GM18870 (cell line): ENCODE results near the gene SUSD2.

Source experiments
- ATAC-seq: cut with Tn5 transposase; IDR thresholded peaks from one replicate; pipeline ENCODE4 v1.9.1; 2021; ENCODE audit warnings: moderate library complexity; ENCODE audit not compliant: unreplicated experiment

The SUSD2 gene

DNA sequence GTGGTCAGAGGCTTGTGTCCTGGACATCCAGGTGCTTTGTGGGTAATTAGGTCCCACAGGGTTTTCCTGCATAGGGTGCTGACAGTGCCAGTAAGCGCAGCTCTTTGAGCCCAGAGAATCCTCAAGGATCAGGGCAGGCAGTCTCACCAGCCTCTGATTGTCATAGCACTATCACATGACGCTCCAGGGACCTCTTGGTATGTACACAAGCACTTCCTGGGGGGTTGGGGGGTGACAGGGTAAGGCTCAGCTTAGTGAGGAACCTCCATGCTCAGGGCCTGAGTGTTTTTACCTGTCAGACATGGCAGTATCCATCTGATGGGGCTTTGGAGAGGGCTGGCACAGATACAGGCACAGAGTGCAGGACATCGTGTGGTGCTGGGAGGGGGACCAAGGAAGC is 27.9 kb upstream of the SUSD2 start:
- ATAC-seq: no peak

DNA sequence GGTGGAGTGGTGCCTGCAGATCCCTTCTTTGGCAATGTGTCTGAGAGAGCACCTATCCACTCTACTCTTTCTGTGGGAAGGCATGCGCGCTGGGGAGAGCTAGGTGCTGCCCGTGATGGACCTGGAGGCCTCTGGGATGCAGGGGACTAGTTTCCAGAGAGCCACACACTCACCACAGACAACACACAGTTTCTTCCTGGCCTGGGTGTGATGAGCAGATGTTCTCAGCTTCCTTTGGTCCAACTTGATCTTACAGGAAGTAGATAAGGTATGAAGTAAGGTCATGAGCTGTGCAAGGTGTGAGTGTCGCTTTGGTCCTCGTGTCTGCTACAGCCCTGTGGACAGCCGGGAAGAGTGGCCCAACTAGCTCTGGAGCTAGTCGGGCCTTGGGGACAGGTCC is 27.3 kb upstream of the SUSD2 start:
- ATAC-seq: no peak

DNA sequence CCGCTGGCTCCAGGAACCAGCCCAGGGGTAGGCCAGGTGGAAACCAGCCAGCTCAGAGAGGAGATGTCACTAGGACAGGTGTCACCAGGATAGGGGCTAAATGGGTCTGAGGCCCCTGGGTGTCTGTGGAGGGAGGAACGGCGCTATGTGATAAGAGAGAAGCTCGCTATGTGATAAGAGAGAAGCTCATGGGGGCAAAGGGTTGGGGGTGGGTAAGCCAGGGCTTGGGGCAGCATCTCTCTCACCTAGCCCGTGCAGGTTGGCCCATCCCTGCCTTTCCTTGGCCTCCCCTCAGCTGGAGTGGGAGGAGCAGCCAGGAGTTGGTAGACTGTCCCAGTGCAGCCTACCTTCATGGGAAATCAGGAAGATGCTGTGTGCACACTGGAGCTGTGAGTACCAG is 26.5 kb upstream of the SUSD2 start:
- ATAC-seq: no peak

DNA sequence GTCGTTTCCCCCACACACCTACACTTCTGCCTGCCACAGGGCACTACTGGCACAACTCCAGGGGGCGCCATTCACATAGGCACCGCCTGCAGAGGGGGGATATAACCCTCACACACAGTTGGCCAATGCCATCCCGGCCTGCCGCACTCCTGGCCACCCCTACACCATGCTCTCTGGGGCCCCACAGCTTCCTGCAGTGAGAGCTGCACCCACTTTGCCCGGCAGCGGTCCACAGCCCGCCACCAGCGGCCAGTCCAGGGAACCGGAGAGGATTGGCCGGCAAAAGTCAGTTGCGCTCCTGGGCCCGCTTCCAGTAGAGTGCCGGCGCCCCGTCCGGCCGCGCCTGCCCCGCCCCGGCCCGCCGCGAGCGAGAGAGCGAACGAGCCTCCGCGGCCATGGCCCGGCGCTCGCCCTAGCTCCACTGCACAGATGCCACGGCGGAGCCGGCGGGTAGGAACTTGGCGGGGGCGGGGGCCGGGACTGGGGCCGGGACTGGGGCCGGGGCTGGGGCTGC is 25.6 kb upstream of the SUSD2 start:
- ATAC-seq: no peak

DNA sequence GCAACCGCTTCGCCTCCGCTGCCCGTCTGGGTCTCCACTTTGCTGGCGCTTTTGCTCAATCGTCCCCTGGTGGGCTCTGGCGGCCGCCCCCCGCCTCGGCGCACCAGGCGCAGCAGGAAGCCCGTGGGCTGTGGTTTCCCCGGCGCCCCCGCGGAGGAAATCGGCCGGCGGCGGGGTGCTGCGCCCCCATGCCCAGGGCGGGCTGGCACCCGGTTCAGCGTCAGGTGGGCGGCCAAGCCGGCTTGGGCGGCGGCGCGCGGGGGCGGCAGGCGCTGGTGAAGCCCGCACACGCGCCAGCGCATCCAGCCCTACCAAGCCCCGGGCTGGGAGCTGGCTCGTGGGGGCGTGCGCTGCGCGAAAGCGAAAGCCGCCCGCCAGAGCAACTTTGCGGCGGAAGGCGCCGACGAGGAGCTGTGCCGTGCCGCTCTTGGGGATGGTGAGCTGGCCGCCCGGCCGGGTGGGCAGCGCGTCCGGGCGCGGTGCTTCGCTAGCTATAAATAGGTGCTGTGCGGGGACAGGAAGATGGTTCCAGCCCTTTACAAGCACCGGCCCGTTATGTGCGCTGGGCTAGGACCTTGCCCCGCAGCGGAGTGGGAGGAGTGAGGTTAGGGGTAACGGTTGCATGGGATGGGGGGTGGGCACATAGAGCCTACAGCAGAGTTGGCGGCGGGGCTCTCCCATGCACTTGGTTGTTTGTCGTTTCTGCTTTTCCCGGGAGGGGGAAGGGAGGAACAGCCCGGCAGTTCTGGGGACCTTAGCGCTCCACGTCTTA is 25.0 kb upstream of the SUSD2 start:
- ATAC-seq: peak; percentile 2

DNA sequence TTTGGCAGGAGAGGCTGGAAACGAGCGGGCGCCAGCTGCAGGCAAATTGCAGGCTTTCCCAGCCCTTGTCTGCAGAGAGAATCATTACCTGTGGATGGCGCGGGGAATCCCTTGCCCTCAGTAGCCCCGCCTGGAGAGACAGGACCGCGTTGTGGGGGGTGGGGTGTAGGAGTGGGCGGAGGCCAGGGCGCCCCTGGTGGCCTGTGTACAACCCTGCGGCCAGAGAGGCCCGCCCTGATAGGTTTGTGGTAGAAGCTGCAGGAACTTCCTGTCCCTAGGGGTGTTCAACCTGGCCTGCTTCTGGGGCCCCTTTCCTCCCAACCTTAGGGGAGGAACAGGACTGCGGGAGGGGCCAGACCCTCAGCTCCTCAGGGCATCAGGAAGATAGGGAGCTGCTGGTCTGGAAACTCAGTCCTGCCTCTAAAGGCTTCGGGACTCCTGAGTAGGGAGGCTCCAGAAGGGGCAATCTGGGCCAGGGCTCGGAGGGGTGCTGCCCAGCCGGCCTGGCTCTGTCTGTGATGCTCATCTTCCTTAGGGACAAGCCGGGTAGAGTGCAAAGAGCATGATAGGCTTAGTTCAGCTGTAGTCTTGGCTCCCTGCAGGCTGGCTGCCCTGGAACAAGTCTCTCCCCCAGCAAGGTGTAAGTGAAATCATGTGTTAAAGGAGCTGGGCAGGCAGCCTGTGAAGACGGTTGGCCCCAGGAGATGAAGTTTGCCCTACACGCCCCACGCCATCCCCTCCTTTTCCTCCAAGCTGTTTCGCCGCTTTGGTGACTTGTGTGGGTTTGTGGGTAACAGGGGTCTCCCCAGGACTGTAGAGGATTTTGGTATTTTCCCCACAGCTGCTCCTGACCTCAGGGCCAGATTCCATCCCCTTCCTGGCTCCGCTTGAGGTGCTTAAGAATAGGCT is 24.1 kb upstream of the SUSD2 start:
- ATAC-seq: peak; percentile 68

DNA sequence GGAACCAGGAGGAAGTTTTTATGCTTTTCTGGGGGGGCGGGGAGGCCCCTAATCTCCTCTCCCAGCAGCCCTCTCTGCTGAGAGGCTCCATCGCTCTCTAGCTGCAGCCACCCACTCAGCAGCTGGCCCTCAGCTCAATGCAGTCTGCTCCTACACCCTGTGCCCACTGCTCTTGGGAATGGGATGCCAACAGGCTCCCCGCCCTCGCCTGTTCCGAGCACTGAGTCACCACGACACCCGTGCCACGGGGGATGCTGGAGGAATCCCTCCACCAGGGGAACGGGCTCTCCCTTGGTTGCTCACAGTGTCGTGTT is 23.5 kb upstream of the SUSD2 start:
- ATAC-seq: no peak

DNA sequence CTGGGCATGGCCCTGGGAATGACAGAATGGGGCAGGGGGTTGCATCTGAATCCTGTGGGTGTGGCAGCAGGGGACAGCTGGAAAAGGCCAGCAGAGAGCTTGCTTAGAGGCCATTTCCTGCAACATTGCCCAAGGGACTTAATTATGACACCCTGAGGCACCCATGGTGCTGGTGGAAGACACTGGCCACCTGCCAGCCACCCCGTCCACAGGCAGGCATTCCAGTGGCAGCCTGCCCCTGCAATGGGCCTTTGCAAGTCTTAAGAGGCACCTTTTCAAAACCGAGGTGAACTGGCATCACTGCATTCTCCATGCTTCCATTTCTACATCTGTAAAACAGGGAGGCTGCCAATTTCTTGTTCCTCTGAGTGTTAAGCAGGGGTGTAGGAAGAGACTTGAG is 21.6 kb upstream of the SUSD2 start:
- ATAC-seq: no peak

DNA sequence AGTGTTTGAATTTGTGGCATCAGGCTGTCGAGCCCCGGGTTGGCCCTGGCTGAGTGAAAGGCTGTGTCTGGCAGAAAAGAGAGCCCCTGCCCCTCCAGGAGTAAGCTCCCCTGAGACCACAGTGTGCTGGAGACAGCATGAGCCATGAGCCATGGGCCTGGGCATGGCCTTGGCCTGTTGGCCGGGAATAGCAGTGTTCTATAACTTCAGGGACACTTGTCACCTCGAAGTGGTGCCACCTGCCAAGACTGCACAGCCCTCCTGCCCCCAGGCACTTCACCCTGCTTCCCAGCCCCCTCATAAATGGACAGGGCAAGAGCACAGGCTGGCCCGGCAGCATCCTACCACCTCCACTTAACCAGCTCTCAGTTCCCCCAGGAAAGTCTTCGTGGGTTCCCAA is 20.7 kb upstream of the SUSD2 start:
- ATAC-seq: no peak

DNA sequence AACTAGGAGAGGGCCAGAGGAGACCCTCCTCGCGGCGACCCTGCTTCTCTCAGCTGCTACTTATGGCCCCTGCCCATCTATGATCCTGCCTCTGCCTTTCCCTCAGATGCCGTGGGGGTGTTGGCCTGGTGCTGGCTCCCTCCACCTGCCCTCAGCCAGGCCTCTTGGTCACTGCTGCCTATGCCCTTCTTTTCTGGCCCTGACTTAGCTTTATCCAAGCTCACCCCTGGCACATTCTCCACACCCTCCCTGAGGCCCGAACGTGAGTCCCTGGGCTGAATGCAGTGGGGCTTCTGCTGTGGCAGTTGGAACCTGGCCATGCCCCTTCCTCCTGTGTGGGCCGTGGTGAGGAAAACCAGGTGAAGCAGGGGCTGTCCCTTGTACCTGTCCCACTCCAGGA is 19.8 kb upstream of the SUSD2 start:
- ATAC-seq: no peak

DNA sequence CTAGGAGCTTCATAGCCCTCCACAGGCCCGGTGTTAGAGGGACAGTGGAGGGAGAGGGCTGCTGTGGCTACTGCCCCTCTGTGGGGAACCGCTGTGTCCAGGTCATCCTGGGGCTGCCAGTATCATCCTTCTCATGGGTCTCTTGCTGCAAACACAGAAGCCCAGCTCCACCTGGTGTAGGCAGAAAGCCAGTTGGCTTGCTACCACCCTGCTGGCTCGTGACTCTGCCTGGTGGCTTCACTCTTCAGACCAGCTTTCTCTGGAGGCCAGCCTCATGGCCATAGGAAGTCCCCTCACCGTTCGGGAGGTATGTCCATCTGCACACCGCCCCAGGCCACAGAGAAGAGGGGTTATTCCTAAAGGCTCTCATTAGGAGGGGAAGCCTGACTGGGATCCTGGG is 19.4 kb upstream of the SUSD2 start:
- no peak for ATAC-seq

DNA sequence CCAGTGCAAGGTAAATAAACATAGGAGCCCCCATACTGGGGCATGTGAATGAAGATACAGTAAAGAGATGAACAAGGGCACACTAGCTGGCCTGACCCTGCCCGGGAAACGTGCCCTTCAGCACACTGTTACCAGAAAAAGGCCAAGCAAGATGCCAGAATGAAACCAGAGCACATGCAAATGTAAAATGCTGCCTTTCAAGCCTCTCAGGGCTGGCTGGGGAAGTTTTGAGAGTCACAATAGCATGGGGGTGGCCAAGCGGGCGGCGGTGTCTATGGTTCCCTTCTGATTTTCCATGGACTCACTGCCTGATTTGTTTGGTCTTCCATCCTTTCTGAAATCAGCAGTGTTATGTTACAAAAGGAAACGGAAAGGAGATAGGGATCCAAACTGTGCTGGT is 18.9 kb upstream of the SUSD2 start:
- ATAC-seq: no peak

DNA sequence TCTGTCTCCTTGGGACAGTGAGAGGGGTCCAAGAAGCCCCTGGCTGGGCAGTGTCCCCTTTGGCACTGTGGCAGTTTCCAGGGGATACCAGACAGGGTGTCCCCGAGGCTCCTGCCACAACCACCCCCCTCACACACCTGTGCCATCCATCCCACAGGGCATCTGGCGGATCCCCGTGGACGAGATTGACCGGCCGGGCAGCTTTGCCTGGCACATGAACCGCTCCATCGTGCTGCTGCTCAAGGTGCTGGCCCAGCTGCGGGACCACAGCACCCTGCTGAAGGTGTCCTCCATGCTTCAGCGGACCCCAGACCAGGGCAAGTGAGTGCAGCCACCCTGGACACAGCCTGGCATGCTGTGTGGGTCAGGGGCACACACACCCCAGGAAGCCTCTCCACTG is 17.0 kb upstream of the SUSD2 start:
- ATAC-seq: no peak

DNA sequence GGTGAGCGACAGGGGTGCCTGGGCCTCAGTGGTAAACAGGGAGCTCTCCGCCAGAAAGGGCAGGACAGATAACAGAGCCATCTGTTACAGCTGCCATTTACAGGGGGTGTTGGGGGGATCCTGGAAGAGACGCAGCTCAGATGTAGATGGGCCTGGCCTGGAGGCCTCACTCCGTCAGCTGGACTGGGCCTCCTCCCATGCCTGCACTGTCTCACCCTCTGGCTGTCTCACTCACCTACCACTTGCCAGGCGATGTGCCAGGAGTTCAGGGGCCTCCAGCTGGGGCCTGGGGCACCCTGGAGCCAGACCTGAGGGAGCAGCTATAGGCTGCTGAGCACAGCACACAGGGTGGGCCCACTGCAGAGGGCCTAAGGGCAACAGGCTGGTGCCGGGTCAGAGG is 16.3 kb upstream of the SUSD2 start:
- ATAC-seq: no peak

DNA sequence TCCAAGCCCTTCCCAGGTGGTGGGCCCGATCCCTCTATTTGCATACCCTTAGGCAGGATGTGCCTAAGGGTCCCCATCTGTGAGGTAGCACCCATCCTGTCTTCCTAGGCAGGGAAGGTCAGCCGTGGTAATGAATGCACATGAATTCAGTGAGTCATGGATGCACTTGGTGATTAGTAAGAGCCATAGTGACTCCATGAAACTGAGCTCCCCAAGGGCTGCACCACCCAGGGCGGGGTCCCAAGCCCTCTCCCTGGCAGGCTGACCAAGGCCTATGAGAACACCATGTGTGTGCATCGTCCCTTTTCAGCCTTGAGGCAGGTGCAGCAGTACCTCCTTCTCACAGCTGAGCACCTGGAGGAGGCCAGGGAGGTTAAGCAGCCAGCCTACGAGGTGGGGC is 15.6 kb upstream of the SUSD2 start:
- no peak for ATAC-seq

DNA sequence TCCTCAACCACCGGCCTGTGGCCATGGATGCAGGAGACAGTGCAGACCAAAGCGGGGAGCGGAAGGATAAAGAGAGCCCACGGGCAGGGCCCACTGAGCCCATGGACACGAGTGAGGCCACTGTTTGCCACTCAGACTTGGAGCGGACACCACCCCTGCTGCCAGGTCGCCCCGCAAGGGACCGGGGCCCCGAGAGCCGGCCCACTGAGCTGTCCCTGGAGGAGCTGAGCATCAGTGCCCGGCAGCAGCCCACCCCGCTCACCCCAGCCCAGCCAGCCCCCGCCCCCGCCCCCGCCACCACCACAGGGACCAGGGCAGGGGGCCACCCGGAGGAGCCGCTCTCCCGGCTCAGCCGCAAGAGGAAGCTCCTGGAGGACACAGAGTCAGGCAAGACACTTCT is 14.5 kb upstream of the SUSD2 start:
- no peak for ATAC-seq

DNA sequence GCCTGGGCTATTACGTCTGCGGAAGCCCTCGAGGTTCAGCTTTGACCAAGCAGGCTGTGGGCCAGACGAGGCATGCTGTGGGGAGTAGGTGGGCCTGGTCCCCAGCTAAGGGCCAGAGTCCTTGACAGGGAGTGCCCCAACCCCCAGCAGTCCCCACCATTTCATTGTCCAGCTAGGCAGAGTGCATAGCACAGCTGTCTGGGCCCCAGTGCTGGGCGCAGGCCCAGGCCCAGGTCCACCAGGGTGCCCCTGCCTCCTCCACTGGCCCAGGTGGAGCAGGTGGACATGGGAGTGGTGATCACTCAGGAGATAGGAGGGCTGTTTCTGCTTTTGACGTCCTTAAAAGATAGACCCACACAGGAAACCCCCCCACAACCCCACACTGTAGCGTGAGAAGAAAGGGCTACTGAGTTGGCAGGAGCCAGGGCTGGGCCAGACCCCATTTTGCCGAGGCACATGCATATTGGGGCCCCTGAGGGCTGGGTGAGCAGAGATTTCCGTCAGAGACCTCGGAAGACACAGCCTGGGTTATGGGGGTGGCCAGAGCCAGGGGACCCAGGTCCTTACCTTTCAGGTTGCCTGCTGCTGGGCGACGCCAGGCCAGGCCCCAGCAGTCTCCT is 11.7 kb upstream of the SUSD2 start:
- no peak for ATAC-seq

DNA sequence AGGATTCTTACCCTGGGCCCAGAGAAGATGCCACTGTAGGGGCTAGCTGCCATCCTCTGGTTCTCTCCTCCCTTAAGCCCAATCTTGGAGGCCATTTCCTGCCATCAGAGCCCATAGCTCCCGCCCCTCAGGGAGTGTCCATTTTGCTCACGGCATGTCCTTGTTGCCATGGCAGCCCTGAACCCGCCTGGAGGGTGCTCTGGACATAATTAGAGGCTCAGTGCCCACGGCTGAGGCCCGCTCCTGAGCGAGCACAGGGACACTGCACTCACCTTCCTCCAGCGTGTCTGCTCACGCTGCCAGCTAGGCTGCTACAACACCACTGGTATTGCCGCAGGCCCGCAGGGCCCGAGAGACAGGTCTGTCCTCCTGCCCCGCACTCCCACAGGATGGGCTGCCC is 11.1 kb upstream of the SUSD2 start:
- ATAC-seq: no peak

DNA sequence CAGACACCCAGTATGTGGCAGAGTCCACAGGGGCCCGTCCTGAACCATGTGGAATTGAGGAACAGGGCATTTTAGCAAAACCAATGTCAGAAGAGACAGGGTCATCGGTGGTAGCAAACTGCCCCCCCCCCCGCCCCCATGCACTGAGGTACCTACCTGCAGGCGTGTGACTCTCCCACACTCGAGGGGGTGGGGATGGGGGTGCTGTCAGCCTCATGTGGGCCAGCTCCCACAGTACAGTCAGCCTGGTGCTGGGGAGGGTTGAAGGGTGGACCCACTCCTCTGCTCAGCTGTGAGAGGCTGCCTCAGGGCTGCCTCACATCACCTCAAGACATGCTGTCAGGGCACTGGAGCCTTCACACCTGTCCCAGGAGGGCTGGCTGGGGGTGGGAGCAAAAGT is 10.7 kb upstream of the SUSD2 start:
- no peak for ATAC-seq

DNA sequence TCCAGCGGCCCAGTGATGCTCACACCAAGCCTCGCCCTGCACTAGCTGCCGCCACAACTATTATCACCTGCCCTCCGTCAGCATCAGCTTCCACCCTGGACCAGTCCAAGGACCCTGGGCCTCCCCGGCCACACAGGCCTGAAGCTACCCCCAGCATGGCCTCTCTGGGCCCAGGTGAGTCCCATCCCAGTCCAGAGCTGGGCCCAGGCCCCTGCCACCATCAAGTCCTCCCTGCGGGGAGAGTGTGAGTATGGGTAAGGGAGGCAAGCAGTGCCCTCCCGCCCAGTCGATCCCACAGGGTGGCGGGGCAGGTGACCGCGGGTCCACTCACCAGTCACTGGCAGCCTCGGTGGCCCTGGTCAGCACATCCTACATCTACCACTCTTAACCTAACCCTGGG is 9.5 kb upstream of the SUSD2 start:
- no peak for ATAC-seq

DNA sequence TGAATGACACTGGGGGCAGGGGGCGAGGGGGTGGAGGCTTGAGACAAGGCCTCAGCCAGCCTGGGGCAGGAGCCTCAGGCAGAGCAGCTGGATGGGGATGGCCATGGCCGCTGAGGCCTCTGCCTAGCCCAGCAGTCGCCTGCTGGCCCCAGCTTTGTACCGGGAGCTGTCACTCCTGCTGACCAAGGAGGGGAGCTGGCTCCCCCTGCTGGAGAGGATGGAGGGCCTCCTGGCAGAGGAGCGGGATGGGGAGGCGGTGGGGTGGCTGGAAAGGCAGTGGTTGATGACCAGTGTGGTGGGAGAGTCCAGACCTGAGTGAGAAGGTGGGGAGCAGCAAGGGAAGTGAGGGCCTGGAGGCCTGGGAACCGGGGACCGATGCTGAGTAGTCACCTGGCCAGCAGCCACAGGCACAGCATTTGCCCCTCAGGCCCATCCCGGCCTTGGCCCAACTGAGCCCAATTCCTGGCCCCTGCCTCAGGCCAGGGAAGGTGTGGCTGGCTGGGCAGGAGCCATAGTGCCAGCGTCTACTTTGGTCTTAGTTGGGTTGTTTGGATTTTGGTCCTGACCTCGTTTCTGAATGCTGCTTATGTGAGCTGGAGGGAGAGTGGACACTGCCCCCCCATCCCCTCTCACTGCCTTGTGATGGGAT is 6.0 kb upstream of the SUSD2 start:
- ATAC-seq: no peak
